SK-N-SH (cell line): ENCODE measurements around the gene SELENOV. TPM values are rescaled to one million over a fixed set of nuclear protein-coding genes. Genes with fewer than 3 reads are reported as not detected.

Source experiments
- CTCF ChIA-PET: fragments of 300-600, 350-600 bp; formaldehyde crosslinking; extraction: SDS; loops from one replicate; lab custom pipeline; 2021; lab: Yijun Ruan, JAX
- POLR2A ChIA-PET: fragments of 350-600 bp; sonication (Branson Sonifier 250); formaldehyde crosslinking; extraction: SDS; loops from one replicate; lab custom pipeline; 2020; ENCODE audit warnings: antibody characterized with exemption, inconsistent platforms; lab: Yijun Ruan, JAX
- DNase-seq: peaks from one replicate; pipeline ENCODE4 v3.0.0; 2012
- H2AFZ ChIP-seq: fragments of 200-600 bp; sonication (generic); 2 replicates; pipeline ENCODE4 v1.8.1; 2016; ENCODE audit warnings: antibody characterized with exemption, mild to moderate bottlenecking, low read depth
- H3F3A ChIP-seq: fragments of 200-600 bp; sonication (generic); replicated peaks from 2 replicates; pipeline ENCODE3; 2016; ENCODE audit warnings: antibody characterized with exemption, mild to moderate bottlenecking; ENCODE audit not compliant: insufficient read depth
- H3K27ac ChIP-seq, 2 experiments: fragments of 200-500 bp in 1 of 2; fragments of 200-600 bp in 1 of 2; sonication (Bioruptor generic) in 1 of 2; sonication (generic), shearing (Covaris generic) in 1 of 2; 2 replicates each; pipeline versions ENCODE4 v1.5.1 to v1.6.1; 2014 to 2016; ENCODE audit warnings: low read depth in 2 of 2, inconsistent platforms in 1 of 2, low read length in 1 of 2, mild to moderate bottlenecking in 1 of 2, mixed read lengths in 1 of 2
- H3K27me3 ChIP-seq: fragments of 200-600 bp; sonication (generic), shearing (Covaris generic); 2 replicates; pipeline ENCODE4 v1.6.1; 2016; ENCODE audit warnings: mixed run types; ENCODE audit not compliant: insufficient read depth
- H3K36me3 ChIP-seq, 2 experiments: fragments of 200-500 bp in 1 of 2; fragments of 200-600 bp in 1 of 2; sonication (Bioruptor generic) in 1 of 2; sonication (generic) in 1 of 2; replicated peaks in 1 of 2; 2 replicates each; pipeline versions ENCODE3 to v1.5.1; 2014 to 2016; ENCODE audit warnings: low read length in 1 of 2, mild to moderate bottlenecking in 1 of 2; ENCODE audit not compliant: insufficient read depth in 2 of 2, control insufficient read depth in 1 of 2
- H3K4me1 ChIP-seq, 2 experiments: fragments of 200-500 bp in 1 of 2; fragments of 200-600 bp in 1 of 2; sonication (Bioruptor generic) in 1 of 2; sonication (generic), shearing (Covaris generic) in 1 of 2; 2 replicates each; pipeline versions ENCODE4 v1.5.1 to v1.6.1; 2014 to 2016; ENCODE audit warnings: low read depth in 1 of 2, low read length in 1 of 2, mixed run types in 1 of 2; ENCODE audit not compliant: insufficient read depth in 2 of 2, control insufficient read depth in 1 of 2
- H3K4me2 ChIP-seq: fragments of 200-600 bp; sonication (generic), shearing (Covaris generic); 2 replicates; pipeline ENCODE4 v1.6.1; 2017; ENCODE audit warnings: mixed run types
- H3K4me3 ChIP-seq, 2 experiments: fragments of 200-500 bp in 1 of 2; fragments of 200-600 bp in 1 of 2; sonication (Bioruptor generic) in 1 of 2; sonication (generic), shearing (Covaris generic) in 1 of 2; 2 replicates each; pipeline versions ENCODE4 v1.5.1 to v1.8.1; 2014 to 2016; ENCODE audit warnings: low read depth in 2 of 2, inconsistent platforms in 1 of 2, low read length in 1 of 2, mild to moderate bottlenecking in 1 of 2, mixed read lengths in 1 of 2, moderate library complexity in 1 of 2
- H3K79me2 ChIP-seq: fragments of 200-600 bp; sonication (generic); 2 replicates; pipeline ENCODE4 v1.8.1; 2017; ENCODE audit warnings: mild to moderate bottlenecking; ENCODE audit not compliant: insufficient read depth
- H3K9ac ChIP-seq: fragments of 200-600 bp; sonication (generic); 2 replicates; pipeline ENCODE4 v1.6.1; 2017; ENCODE audit warnings: mixed run types
- H3K9me2 ChIP-seq: fragments of 200-600 bp; sonication (generic); 2 replicates; pipeline ENCODE4 v1.6.1; 2017; ENCODE audit warnings: mixed run types
- H3K9me3 ChIP-seq: fragments of 200-600 bp; sonication (generic); 2 replicates; pipeline ENCODE4 v1.6.1; 2017; ENCODE audit warnings: mixed run types, mild to moderate bottlenecking, moderate library complexity
- H4K20me1 ChIP-seq: fragments of 200-600 bp; sonication (generic); 2 replicates; pipeline ENCODE4 v1.6.1; 2017; ENCODE audit warnings: mild to moderate bottlenecking, mixed run types; ENCODE audit not compliant: insufficient read depth
- CTCF ChIP-seq: fragments of 200-600 bp; sonication (generic); IDR thresholded peaks from 2 replicates; pipeline ENCODE4 v1.6.1; 2017; ENCODE audit warnings: antibody characterized with exemption, mild to moderate bottlenecking, moderate library complexity
- FOXJ3 ChIP-seq: sonication (generic); formaldehyde crosslinking; IDR thresholded peaks from 2 replicates; pipeline ENCODE4 v1.5.1; 2020; ENCODE audit warnings: mild to moderate bottlenecking, missing genetic modification reagents
- GABPA ChIP-seq: IDR thresholded peaks from 2 replicates; pipeline ENCODE4 v1.4.0; 2012; ENCODE audit warnings: low read depth, mild to moderate bottlenecking
- GATA2 ChIP-seq: sonication (generic); formaldehyde crosslinking; IDR thresholded peaks from 2 replicates; pipeline ENCODE4 v1.5.0; 2020; ENCODE audit warnings: mild to moderate bottlenecking, missing genetic modification reagents
- IRF3 ChIP-seq: fragments of 150-350 bp; IDR thresholded peaks from 2 replicates; pipeline ENCODE4 v1.6.1; 2016; ENCODE audit warnings: mild to moderate bottlenecking, low read depth, low read length
- JUND ChIP-seq: IDR thresholded peaks from 2 replicates; pipeline ENCODE4 v1.4.0; 2012
- MEF2A ChIP-seq: IDR thresholded peaks from 2 replicates; pipeline ENCODE4 v1.4.0; 2012; ENCODE audit warnings: low read depth, borderline replicate concordance
- MXI1 ChIP-seq: IDR thresholded peaks from 2 replicates; pipeline ENCODE4 v1.6.1; 2012; ENCODE audit warnings: mild to moderate bottlenecking, low read depth, low read length, improper control_type of control experiment
- PBX3 ChIP-seq: IDR thresholded peaks from 2 replicates; pipeline ENCODE4; 2012
- POLR2AphosphoS5 ChIP-seq: IDR thresholded peaks from 2 replicates; pipeline ENCODE4 v1.6.1; 2012; ENCODE audit warnings: low read depth, low read length
- RAD21 ChIP-seq: IDR thresholded peaks from 2 replicates; pipeline ENCODE4 v1.6.1; 2012; ENCODE audit warnings: mild to moderate bottlenecking, low read length
- RCOR1 ChIP-seq: fragments of 150-350 bp; IDR thresholded peaks from 2 replicates; pipeline ENCODE4 v1.6.1; 2017; ENCODE audit warnings: antibody characterized with exemption, low read length
- REST ChIP-seq: IDR thresholded peaks from 2 replicates; pipeline ENCODE4 v1.6.1; 2012; ENCODE audit warnings: mild to moderate bottlenecking, low read depth, low read length, moderate library complexity
- RFX5 ChIP-seq: IDR thresholded peaks from 2 replicates; pipeline ENCODE4 v1.6.1; 2012; ENCODE audit warnings: mild to moderate bottlenecking, improper control_type of control experiment, low read length
- RXRA ChIP-seq: IDR thresholded peaks from 2 replicates; pipeline ENCODE4 v1.4.0; 2012; ENCODE audit warnings: low read depth, mild to moderate bottlenecking, borderline replicate concordance
- TCF12 ChIP-seq: IDR thresholded peaks from 2 replicates; pipeline ENCODE4 v1.4.0; 2012
- USF2 ChIP-seq: fragments of 150-350 bp; IDR thresholded peaks from 2 replicates; pipeline ENCODE4 v1.6.1; 2017; ENCODE audit warnings: antibody characterized with exemption, low read length, low read depth, borderline replicate concordance
- YY1 ChIP-seq: IDR thresholded peaks from 2 replicates; pipeline ENCODE4 v1.4.0; 2012; ENCODE audit warnings: low read depth, mild to moderate bottlenecking
- ZBTB33 ChIP-seq: IDR thresholded peaks from 2 replicates; pipeline ENCODE4 v1.4.0; 2012; ENCODE audit warnings: low read depth, borderline replicate concordance
- WGBS: methylation state at CpG from one replicate; pipeline ENCODE4 v1.1.6; 2017; ENCODE audit warnings: low lambda C conversion rate; 5-methylcytosine and 5-hydroxymethylcytosine counted together
- polyA plus RNA-seq, 3 experiments: library from polyadenylated mRNA; depleted of rRNA; stranded (reverse); fragments of >200 nt; gene quantifications; 2 replicates each; pipeline ENCODE4 v1.2.3, GENCODE V29; 2012

SELENOV gene
- polyA plus RNA-seq, 1 of the 3 experiments (the other 2 are of a cell fraction), result 0.08 TPM

- TF ChIP-seq GABPA (no peak), TCF12 (no peak), REST (no peak), USF2 (no peak), MEF2A (no peak), CTCF (no peak), GATA2 (no peak), PBX3 (no peak), ZBTB33 (no peak), POLR2AphosphoS5 (no peak), MXI1 (no peak), JUND (no peak), RCOR1 (no peak), IRF3 (no peak), RAD21 (no peak), FOXJ3 (CRISPR knock-in tag) (no peak), RXRA (no peak), YY1 (no peak), RFX5 (no peak)
- Histone ChIP-seq H3K9me2 (no peaks in the 10 kb centered on the region), H3K27ac (no peak overlapping the region), H3K4me1 (no peaks in the 10 kb centered on the region), H3K4me3 (no peak overlapping the region), H2AFZ (no peak overlapping the region), H3K79me2 (no peaks in the 10 kb centered on the region), H4K20me1 (no peaks in the 10 kb centered on the region), H3F3A (no peaks in the 10 kb centered on the region), H3K9ac (no peak overlapping the region), H3K9me3 (no peaks in the 10 kb centered on the region), H3K27me3 (peaks cover 23% of the 10 kb centered on the region; the same call in 1 of the 2 replicates), H3K4me2 (no peak overlapping the region), H3K36me3 (no peaks in the 10 kb centered on the region)
- ChIA-PET CTCF (interaction anchor here (0.8 to 1.1 kb wide), 2 partner anchors 14 to 126 kb away, joined by 3 read pairs; no protein-coding TSS in a partner anchor), POLR2A (no interaction called here)
- DNase-seq, result no peak
- 16% methylated on average over 8 of the region's 8 CpGs for WGBS
These were observed 31.7 kb downstream of the SELENOV start for GRCh38 chr19:39546599-39546998.
